HCT116 (cell line): ENCODE data around the gene SH3TC1. TPM values are rescaled to one million over a fixed set of nuclear protein-coding genes. Genes with fewer than 3 reads are reported as not detected.

ENCODE experiments used
- ATAC-seq: fragments of 200-7000 bp; cut with Tn5 transposase; 2 replicates; pipeline ENCODE4 v1.9.1; 2020; ENCODE audit warnings: mild to moderate bottlenecking, moderate library complexity
- BruUV-seq: library from RNA; stranded (reverse); fragments of 400-500 nt; replicated peaks from 2 replicates; lab custom pipeline; 2021; lab: Mats Ljungman, UMichigan
- CTCF ChIA-PET: fragments of 300-600 bp; sonication (Branson Sonifier 250); formaldehyde crosslinking; loops from one replicate; lab custom pipeline; 2021; ENCODE audit warnings: antibody characterized with exemption; lab: Charles Lee
- POLR2A ChIA-PET: fragments of 300-600, 350-600 bp; sonication (Branson Sonifier 250); formaldehyde crosslinking; loops from one replicate; lab custom pipeline; 2021; ENCODE audit warnings: antibody characterized with exemption; lab: Charles Lee
- RAD21 ChIA-PET, 2 experiments: fragments of 300-600 bp; sonication (Branson Sonifier 250); formaldehyde crosslinking; loops; one replicate each; lab custom pipeline; 2023; ENCODE audit warnings: low total read pairs in 2 of 2; ENCODE audit not compliant: uncharacterized antibody in 2 of 2, unreplicated experiment in 2 of 2, low non-redundant PET in 1 of 2; lab: Charles Lee
- DNase-seq: peaks from one replicate; pipeline ENCODE4 v3.0.0-alpha.2; 2010; ENCODE audit warnings: low read depth, low spot score
- H2AFZ ChIP-seq: fragments of 200-600 bp; shearing (Covaris generic), sonication (generic); 2 replicates; pipeline ENCODE4 v1.6.1; 2017; ENCODE audit warnings: low read depth, mixed run types, mixed read lengths, antibody characterized with exemption, low read length; ENCODE audit not compliant: poor library complexity, severe bottlenecking
- H3K27ac ChIP-seq: 2 replicates; pipeline ENCODE4 v1.5.1; 2012; ENCODE audit warnings: low read depth, low read length
- H3K27me3 ChIP-seq: fragments of 200-600 bp; sonication (generic); 2 replicates; pipeline ENCODE4 v1.6.1; 2016; ENCODE audit warnings: mixed run types, low read length, mixed read lengths; ENCODE audit not compliant: insufficient read depth
- H3K36me3 ChIP-seq, 2 experiments: fragments of 200-500 bp in 1 of 2; fragments of 200-600 bp in 1 of 2; sonication (Bioruptor generic) in 1 of 2; sonication (generic) in 1 of 2; 2 replicates each; pipeline versions ENCODE4 v1.5.1 to v1.6.1; 2014 to 2016; ENCODE audit warnings: low read length in 2 of 2, inconsistent platforms in 1 of 2, mixed read lengths in 1 of 2, mixed run types in 1 of 2; ENCODE audit not compliant: insufficient read depth in 2 of 2, control insufficient read depth in 1 of 2
- H3K4me1 ChIP-seq, 2 experiments: fragments of 200-600 bp in 1 of 2; sonication (generic) in 1 of 2; 2 replicates each; pipeline versions ENCODE4 v1.5.1 to v1.6.1; 2012 to 2017; ENCODE audit warnings: low read length in 2 of 2, inconsistent platforms in 1 of 2, mild to moderate bottlenecking in 1 of 2, mixed read lengths in 1 of 2, mixed run types in 1 of 2, moderate library complexity in 1 of 2; ENCODE audit not compliant: insufficient read depth in 2 of 2, control insufficient read depth in 1 of 2
- H3K4me2 ChIP-seq: fragments of 200-600 bp; sonication (generic); 2 replicates; pipeline ENCODE4 v1.6.1; 2017; ENCODE audit warnings: mixed run types, low read length, mixed read lengths
- H3K4me3 ChIP-seq, 2 experiments: fragments of 200-600 bp in 1 of 2; sonication (generic) in 1 of 2; replicated peaks in 1 of 2; 2 replicates each; pipeline ENCODE4 v1.5.1; 2011 to 2016; ENCODE audit warnings: low read length in 2 of 2, control low read depth in 1 of 2, low read depth in 1 of 2, mild to moderate bottlenecking in 1 of 2, mixed read lengths in 1 of 2, mixed run types in 1 of 2
- H3K79me2 ChIP-seq: fragments of 200-600 bp; sonication (generic); 2 replicates; pipeline ENCODE4 v1.6.1; 2017; ENCODE audit warnings: mild to moderate bottlenecking, mixed run types, low read length, moderate library complexity, mixed read lengths; ENCODE audit not compliant: insufficient read depth
- H3K9ac ChIP-seq: fragments of 200-600 bp; sonication (generic); 2 replicates; pipeline ENCODE4 v1.6.1; 2016; ENCODE audit warnings: low read length, mixed read lengths
- H3K9me2 ChIP-seq: fragments of 200-600 bp; sonication (generic), shearing (Covaris generic); 2 replicates; pipeline ENCODE4 v1.6.1; 2017; ENCODE audit warnings: mixed run types, mild to moderate bottlenecking, moderate library complexity; ENCODE audit not compliant: insufficient read depth
- H3K9me3 ChIP-seq, 2 experiments: fragments of 200-500 bp in 1 of 2; fragments of 200-600 bp in 1 of 2; sonication (Bioruptor generic) in 1 of 2; sonication (generic) in 1 of 2; 2 replicates each; pipeline ENCODE4 v1.6.1; 2014 to 2017; ENCODE audit warnings: low read length in 2 of 2, mixed read lengths in 2 of 2, inconsistent platforms in 1 of 2, low read depth in 1 of 2, mild to moderate bottlenecking in 1 of 2, mixed run types in 1 of 2, moderate library complexity in 1 of 2; ENCODE audit not compliant: control insufficient read depth in 1 of 2, insufficient read depth in 1 of 2
- H4K20me1 ChIP-seq: fragments of 200-600 bp; sonication (generic), shearing (Covaris generic); 2 replicates; pipeline ENCODE4 v1.6.1; 2017; ENCODE audit warnings: mixed run types, mild to moderate bottlenecking, moderate library complexity; ENCODE audit not compliant: insufficient read depth
- CEBPB ChIP-seq: IDR thresholded peaks from 2 replicates; pipeline ENCODE4 v1.6.1; 2012; ENCODE audit warnings: low read depth
- EGR1 ChIP-seq: IDR thresholded peaks from 2 replicates; pipeline ENCODE4 v1.6.1; 2012; ENCODE audit warnings: low read depth
- EZH2 ChIP-seq: fragments of 200-600 bp; sonication (generic); IDR thresholded peaks from 2 replicates; pipeline ENCODE4 v1.6.1; 2017; ENCODE audit warnings: antibody characterized with exemption, mixed run types
- EZH2phosphoT487 ChIP-seq: fragments of 200-600 bp; IDR thresholded peaks from 2 replicates; pipeline ENCODE4 v1.6.1; 2018; ENCODE audit warnings: antibody characterized with exemption, borderline replicate concordance
- FOSL1 ChIP-seq: IDR thresholded peaks from 2 replicates; pipeline ENCODE4 v1.6.1; 2012; ENCODE audit warnings: low read depth
- JUND ChIP-seq: IDR thresholded peaks from 2 replicates; pipeline ENCODE4 v1.6.1; 2012
- SIN3A ChIP-seq: IDR thresholded peaks from 2 replicates; pipeline ENCODE4 v1.6.1; 2012; ENCODE audit warnings: low read depth
- SP1 ChIP-seq: IDR thresholded peaks from 2 replicates; pipeline ENCODE4 v1.6.1; 2012; ENCODE audit warnings: low read depth
- SRF ChIP-seq: IDR thresholded peaks from 2 replicates; pipeline ENCODE4 v1.6.1; 2012; ENCODE audit warnings: low read depth
- TCF7L2 ChIP-seq: IDR thresholded peaks from 2 replicates; pipeline ENCODE4 v1.7.0; 2011; ENCODE audit warnings: borderline replicate concordance, inconsistent platforms; ENCODE audit not compliant: insufficient read depth, insufficient read length; ENCODE audit errors: extremely low read depth
- ZNF274 ChIP-seq: fragments of 200-500 bp; sonication (Bioruptor generic); IDR thresholded peaks from 2 replicates; pipeline ENCODE4 v1.6.1; 2014; ENCODE audit warnings: mild to moderate bottlenecking, low read depth, low read length, inconsistent platforms
- intact Hi-C: fragments of 100-400 bp; cut with micrococcal nuclease; formaldehyde crosslinking; loops from 2 replicates; pipeline ENCODE4 v1.10.0; 2022
- total RNA-seq: library from RNA; stranded (reverse); gene quantifications from one replicate; pipeline ENCODE4 v1.2.1, GENCODE V29; 2021; ENCODE audit not compliant: unreplicated experiment
- TF ChIP-seq, protein P1 (sequence below), 3 experiments: fragments of 200-600 bp in 1 of 3; sonication (generic) in 1 of 3; IDR thresholded peaks in 2 of 3; conservative IDR thresholded peaks in 1 of 3; 2 replicates each; pipeline ENCODE4 v1.5.1; 2012 to 2017; ENCODE audit warnings: low read depth in 2 of 3, low read length in 2 of 3, antibody characterized with exemption in 1 of 3, borderline replicate concordance in 1 of 3, control low read depth in 1 of 3, mild to moderate bottlenecking in 1 of 3, mixed read lengths in 1 of 3, mixed run types in 1 of 3, moderate library complexity in 1 of 3; ENCODE audit not compliant: insufficient read depth in 1 of 3
- TF ChIP-seq, protein P2 (sequence below): IDR thresholded peaks from 2 replicates; pipeline ENCODE4 v1.6.1; 2012

SH3TC1 gene
- total RNA-seq, 1 experiment from 2014 or later: 12.5 TPM

DNA sequence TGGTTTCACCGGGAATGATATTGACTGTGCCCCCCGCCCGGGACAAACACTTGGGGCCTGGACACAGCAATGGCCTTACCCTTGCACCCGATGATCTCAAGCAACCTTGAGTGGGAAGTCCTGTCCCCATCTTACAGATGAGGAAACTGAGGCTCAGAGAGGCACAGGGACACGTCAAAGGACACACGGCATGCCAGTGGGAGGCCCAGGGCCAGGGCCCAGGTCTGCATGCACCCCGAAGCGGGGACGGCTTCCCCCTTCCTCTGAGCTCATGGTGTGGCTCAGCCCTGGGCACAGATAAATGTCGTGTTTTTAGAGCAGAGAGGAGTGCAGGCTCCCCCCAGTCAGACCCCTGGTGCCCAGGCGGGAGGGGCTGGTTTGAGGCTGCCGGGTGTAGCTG, 36.6 kb downstream of the SH3TC1 start:
- TF ChIP-seq EZH2 (no peak), FOSL1 (no peak), EZH2phosphoT487 (no peak), CEBPB (no peak), JUND (no peak), TCF7L2 (no peak)
- H3K9me3 ChIP-seq: no peaks in the 10 kb centered on the region
- ATAC-seq: no peak
- no peak overlapping the region for H3K9ac ChIP-seq
- intact Hi-C loops: no loop called here
- no peak overlapping the region for H3K4me3 ChIP-seq
- no peaks in the 10 kb centered on the region for H3K9me2 ChIP-seq
- no peaks in the 10 kb centered on the region for H3K27me3 ChIP-seq
- no TSS peak for BruUV-seq
- ChIA-PET POLR2A (no interaction called here), CTCF (interaction anchor here (1.7 kb wide), 1 partner anchor 59 kb away, joined by 5 read pairs; no protein-coding TSS in a partner anchor), RAD21 (no interaction called here)
- H3K4me1 ChIP-seq: no peaks in the 10 kb centered on the region
- H3K36me3 ChIP-seq: no peaks in the 10 kb centered on the region
- no peak overlapping the region for H3K27ac ChIP-seq
- no peak overlapping the region for H3K4me2 ChIP-seq
- DNase-seq: no peak
- H4K20me1 ChIP-seq: no peaks in the 10 kb centered on the region
- no peaks in the 10 kb centered on the region for H3K79me2 ChIP-seq
- no peak overlapping the region for H2AFZ ChIP-seq

DNA sequence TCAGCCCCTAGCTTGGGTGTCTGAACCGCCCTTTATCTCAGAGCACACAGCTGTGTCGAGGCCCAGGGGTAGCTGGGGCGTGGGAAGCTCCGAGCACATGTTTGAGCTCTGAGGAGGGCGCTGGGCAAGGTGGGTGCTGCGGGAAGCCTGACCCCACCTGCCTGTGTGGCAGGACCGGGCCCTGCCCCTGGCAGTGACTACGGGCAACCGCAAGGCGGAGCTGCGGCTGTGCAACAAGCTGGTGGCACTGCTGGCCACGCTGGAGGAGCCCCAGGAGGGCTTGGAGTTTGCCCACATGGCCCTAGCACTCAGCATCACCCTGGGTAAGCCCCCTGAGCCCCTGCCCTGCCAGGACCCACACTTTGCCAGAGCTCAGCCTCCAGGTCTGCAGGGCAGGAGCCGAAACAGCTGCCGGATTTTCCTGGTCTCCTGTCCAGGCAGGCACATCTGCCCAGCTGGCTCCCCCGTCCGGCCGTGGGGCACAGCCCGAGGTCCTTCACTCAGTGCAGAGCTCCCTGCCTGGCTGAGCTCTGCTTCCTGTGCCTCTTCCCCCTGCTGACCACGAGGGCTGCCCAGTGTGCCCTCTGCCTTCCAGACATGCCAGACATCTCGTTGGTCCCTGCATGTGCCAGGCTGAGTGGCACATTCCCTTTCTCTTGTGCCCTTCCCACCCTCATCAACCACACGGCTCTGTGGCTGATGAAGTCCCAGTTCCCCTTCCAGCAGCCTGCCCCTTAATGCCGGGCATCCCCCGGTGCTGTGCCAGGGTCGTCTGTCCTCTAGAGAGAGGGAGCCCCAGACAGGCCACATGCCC, 37.2 kb downstream of the SH3TC1 start:
- Histone ChIP-seq H3K9me2 (no peaks in the 10 kb centered on the region), H3K4me1 (no peaks in the 10 kb centered on the region), H3K9me3 (no peaks in the 10 kb centered on the region), H2AFZ (no peak overlapping the region), H3K4me3 (no peak overlapping the region), H3K36me3 (no peaks in the 10 kb centered on the region), H3K79me2 (no peaks in the 10 kb centered on the region), H3K9ac (no peak overlapping the region), H4K20me1 (no peaks in the 10 kb centered on the region), H3K27ac (no peak overlapping the region), H3K4me2 (no peak overlapping the region), H3K27me3 (no peaks in the 10 kb centered on the region)
- ChIA-PET CTCF (interaction anchor here (1.7 kb wide), 1 partner anchor 60 kb away, joined by 5 read pairs; no protein-coding TSS in a partner anchor), RAD21 (no interaction called here), POLR2A (no interaction called here)
- TF ChIP-seq, protein P1, sequence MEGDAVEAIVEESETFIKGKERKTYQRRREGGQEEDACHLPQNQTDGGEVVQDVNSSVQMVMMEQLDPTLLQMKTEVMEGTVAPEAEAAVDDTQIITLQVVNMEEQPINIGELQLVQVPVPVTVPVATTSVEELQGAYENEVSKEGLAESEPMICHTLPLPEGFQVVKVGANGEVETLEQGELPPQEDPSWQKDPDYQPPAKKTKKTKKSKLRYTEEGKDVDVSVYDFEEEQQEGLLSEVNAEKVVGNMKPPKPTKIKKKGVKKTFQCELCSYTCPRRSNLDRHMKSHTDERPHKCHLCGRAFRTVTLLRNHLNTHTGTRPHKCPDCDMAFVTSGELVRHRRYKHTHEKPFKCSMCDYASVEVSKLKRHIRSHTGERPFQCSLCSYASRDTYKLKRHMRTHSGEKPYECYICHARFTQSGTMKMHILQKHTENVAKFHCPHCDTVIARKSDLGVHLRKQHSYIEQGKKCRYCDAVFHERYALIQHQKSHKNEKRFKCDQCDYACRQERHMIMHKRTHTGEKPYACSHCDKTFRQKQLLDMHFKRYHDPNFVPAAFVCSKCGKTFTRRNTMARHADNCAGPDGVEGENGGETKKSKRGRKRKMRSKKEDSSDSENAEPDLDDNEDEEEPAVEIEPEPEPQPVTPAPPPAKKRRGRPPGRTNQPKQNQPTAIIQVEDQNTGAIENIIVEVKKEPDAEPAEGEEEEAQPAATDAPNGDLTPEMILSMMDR (IDR thresholded peaks at IDR 0.05 in 2 of 3, conservative IDR thresholded peaks at IDR 0.05 in 1 of 3; ENCODE audit: borderline replicate concordance in 1 of 3, insufficient read depth in 1 of 3, low read depth in 2 of 3, low read length in 2 of 3): no peak
- TF ChIP-seq SRF (no peak), EZH2phosphoT487 (no peak), SP1 (no peak), SIN3A (no peak), ZNF274 (no peak), EGR1 (no peak)
- TF ChIP-seq, protein P2, sequence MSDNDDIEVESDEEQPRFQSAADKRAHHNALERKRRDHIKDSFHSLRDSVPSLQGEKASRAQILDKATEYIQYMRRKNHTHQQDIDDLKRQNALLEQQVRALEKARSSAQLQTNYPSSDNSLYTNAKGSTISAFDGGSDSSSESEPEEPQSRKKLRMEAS: no peak
- no TSS peak for BruUV-seq
- DNase-seq (no peak), ATAC-seq (no peak)
- intact Hi-C loops: no loop called here
